Measurements from ENCODE around the gene GREM2.

DNA sequence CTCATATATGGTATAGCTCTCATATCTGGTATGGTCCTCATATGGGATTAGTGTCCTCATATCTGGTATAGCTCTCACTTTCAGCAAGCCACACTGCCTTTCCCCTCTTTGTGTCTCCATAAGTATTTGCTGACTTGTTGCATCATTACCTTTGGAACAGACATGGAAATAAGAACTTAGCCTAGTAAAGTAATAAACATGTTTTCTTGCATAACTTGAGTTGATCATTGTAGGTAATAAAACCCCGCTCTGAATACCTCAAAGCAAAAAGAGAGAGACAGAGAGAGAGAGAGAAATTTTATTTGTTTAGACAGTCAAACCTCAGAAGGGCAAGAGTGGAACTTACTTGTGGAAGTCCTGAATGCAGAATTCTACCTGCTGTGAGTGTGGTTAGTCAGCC is 170.3 kb downstream of the GREM2 start:
- TF ChIP-seq, protein P1, sequence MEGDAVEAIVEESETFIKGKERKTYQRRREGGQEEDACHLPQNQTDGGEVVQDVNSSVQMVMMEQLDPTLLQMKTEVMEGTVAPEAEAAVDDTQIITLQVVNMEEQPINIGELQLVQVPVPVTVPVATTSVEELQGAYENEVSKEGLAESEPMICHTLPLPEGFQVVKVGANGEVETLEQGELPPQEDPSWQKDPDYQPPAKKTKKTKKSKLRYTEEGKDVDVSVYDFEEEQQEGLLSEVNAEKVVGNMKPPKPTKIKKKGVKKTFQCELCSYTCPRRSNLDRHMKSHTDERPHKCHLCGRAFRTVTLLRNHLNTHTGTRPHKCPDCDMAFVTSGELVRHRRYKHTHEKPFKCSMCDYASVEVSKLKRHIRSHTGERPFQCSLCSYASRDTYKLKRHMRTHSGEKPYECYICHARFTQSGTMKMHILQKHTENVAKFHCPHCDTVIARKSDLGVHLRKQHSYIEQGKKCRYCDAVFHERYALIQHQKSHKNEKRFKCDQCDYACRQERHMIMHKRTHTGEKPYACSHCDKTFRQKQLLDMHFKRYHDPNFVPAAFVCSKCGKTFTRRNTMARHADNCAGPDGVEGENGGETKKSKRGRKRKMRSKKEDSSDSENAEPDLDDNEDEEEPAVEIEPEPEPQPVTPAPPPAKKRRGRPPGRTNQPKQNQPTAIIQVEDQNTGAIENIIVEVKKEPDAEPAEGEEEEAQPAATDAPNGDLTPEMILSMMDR (IDR thresholded peaks at IDR 0.05; ENCODE audit: insufficient read depth, low read length) = no peak
- TF ChIP-seq REST (IDR thresholded peaks at IDR 0.05; ENCODE audit: insufficient replicate concordance, low read depth) (no peak), POLR2AphosphoS5 (IDR thresholded peaks at IDR 0.05; ENCODE audit: low read depth) (no peak), SPI1 (IDR thresholded peaks at IDR 0.05; ENCODE audit: borderline replicate concordance, low read depth) (no peak)

All from HL-60 (cell line).